Keratinocyte (primary cell): ENCODE data around the gene KDM1B. TPM values are rescaled to one million over a fixed set of nuclear protein-coding genes. Genes with fewer than 3 reads are reported as not detected.

Experiments used
- DNase-seq: peaks from one replicate; pipeline ENCODE4 v3.0.0-alpha.2; 2011; ENCODE audit warnings: low read depth, missing footprints, low spot score
- FAIRE-seq: peaks from 2 replicates; lab custom pipeline; 2011; peaks lifted over from hg19 to GRCh38; lab: Jason Lieb, UNC
- H2AFZ ChIP-seq: 2 replicates; pipeline ENCODE4 v1.6.0; 2012; ENCODE audit warnings: low read length, control low read depth, inconsistent platforms; ENCODE audit not compliant: control insufficient read depth
- H3K27ac ChIP-seq: 2 replicates; pipeline ENCODE4 v1.5.1; 2011; ENCODE audit warnings: low read length; ENCODE audit not compliant: control insufficient read depth, insufficient read depth
- H3K27me3 ChIP-seq: 3 replicates; pipeline ENCODE4 v1.6.0; 2011; ENCODE audit warnings: low read length; ENCODE audit not compliant: control insufficient read depth, insufficient read depth; ENCODE audit errors: extremely low read depth
- H3K36me3 ChIP-seq, 2 experiments: 2 replicates in 1 of 2; 3 replicates in 1 of 2; pipeline ENCODE4 v1.5.1; 2011; ENCODE audit warnings: low read length in 2 of 2, mild to moderate bottlenecking in 1 of 2; ENCODE audit not compliant: control insufficient read depth in 2 of 2, insufficient read depth in 2 of 2; ENCODE audit errors: extremely low read depth in 1 of 2
- H3K4me1 ChIP-seq: 3 replicates; pipeline ENCODE4 v1.5.1; 2011; ENCODE audit warnings: low read length; ENCODE audit not compliant: control insufficient read depth, insufficient read depth; ENCODE audit errors: extremely low read depth
- H3K4me2 ChIP-seq: 3 replicates; pipeline ENCODE4 v1.6.0; 2011; ENCODE audit warnings: low read depth, low read length; ENCODE audit not compliant: control insufficient read depth, insufficient read depth; ENCODE audit errors: extremely low read depth
- H3K4me3 ChIP-seq, 3 experiments: fragments of 200-600 bp in 1 of 3; sonication (generic) in 1 of 3; 2 replicates in 2 of 3; 3 replicates in 1 of 3; pipeline ENCODE4 v1.5.1; 2011 to 2016; ENCODE audit warnings: low read length in 3 of 3, mild to moderate bottlenecking in 3 of 3, control low read depth in 2 of 3, inconsistent platforms in 1 of 3, low read depth in 1 of 3, mixed read lengths in 1 of 3, mixed run types in 1 of 3, moderate library complexity in 1 of 3; ENCODE audit not compliant: control insufficient read depth in 2 of 3, insufficient read depth in 2 of 3; ENCODE audit errors: extremely low read depth in 1 of 3
- H3K79me2 ChIP-seq: 2 replicates; pipeline ENCODE4 v1.6.0; 2012; ENCODE audit warnings: low read length; ENCODE audit not compliant: control insufficient read depth, insufficient read depth
- H3K9ac ChIP-seq: 3 replicates; pipeline ENCODE4 v1.6.0; 2011; ENCODE audit warnings: low read length; ENCODE audit not compliant: control insufficient read depth, insufficient read depth; ENCODE audit errors: extremely low read depth
- H3K9me1 ChIP-seq: 3 replicates; pipeline ENCODE4 v1.6.0; 2011; ENCODE audit warnings: low read length; ENCODE audit not compliant: control insufficient read depth, insufficient read depth; ENCODE audit errors: extremely low read depth
- H3K9me3 ChIP-seq: 2 replicates; pipeline ENCODE4 v1.5.1; 2012; ENCODE audit warnings: low read depth, low read length; ENCODE audit not compliant: control insufficient read depth
- H4K20me1 ChIP-seq: 3 replicates; pipeline ENCODE4 v1.6.0; 2011; ENCODE audit warnings: low read length; ENCODE audit not compliant: control insufficient read depth, insufficient read depth; ENCODE audit errors: extremely low read depth
- EZH2 ChIP-seq: IDR thresholded peaks from one replicate; pipeline ENCODE4 v1.6.1; 2012; ENCODE audit warnings: inconsistent platforms, mild to moderate bottlenecking, low read length, moderate library complexity
- dilution Hi-C: fragments of 300-500 bp; cut with MboI; formaldehyde crosslinking; loops from one replicate; pipeline ENCODE4 v1.7.0; 2020; ENCODE audit warnings: low sequenced_read_pairs; ENCODE audit not compliant: extremely low pct_ligation_motif_present
- polyA plus RNA-seq, 5 experiments: library from polyadenylated mRNA; depleted of rRNA in 3 of 5; stranded (reverse) in 3 of 5; stranded (forward) in 1 of 5; unstranded in 1 of 5; fragments of >200 nt; gene quantifications; 1 replicate in 1 of 5; 2 replicates in 3 of 5; 3 replicates in 1 of 5; pipeline versions ENCODE4 v1.2.1 to v1.2.3, GENCODE V29; 2011 to 2012; ENCODE audit warnings: missing spikeins in 2 of 5, low read depth in 1 of 5, low replicate concordance in 1 of 5
- TF ChIP-seq, protein P1 (sequence below), 3 experiments: IDR thresholded peaks in 1 of 3; conservative IDR thresholded peaks in 1 of 3; optimal IDR thresholded peaks in 1 of 3; 2 replicates in 2 of 3; 3 replicates in 1 of 3; pipeline versions ENCODE3 to v1.5.1; 2011; ENCODE audit warnings: low read length in 3 of 3, mild to moderate bottlenecking in 3 of 3, moderate library complexity in 2 of 3, control low read depth in 1 of 3, inconsistent platforms in 1 of 3; ENCODE audit not compliant: insufficient read depth in 2 of 3; ENCODE audit errors: extremely low read depth in 1 of 3

Gene KDM1B
- polyA plus RNA-seq, 1 donor (not counting 4 experiments of a cell fraction or from before 2014, with no cell fraction given): 32.7 TPM

- no peak for FAIRE-seq
- no peak overlapping the region for H3K9ac ChIP-seq
- H3K4me3 ChIP-seq: no peak overlapping the region
- peaks cover 3 to 7% of the 10 kb centered on the region in 2 experiments for H3K36me3 ChIP-seq
- no peaks in the 10 kb centered on the region for H4K20me1 ChIP-seq
- H3K9me1 ChIP-seq: no peaks in the 10 kb centered on the region
- H2AFZ ChIP-seq: no peak overlapping the region
- H3K79me2 ChIP-seq: no peaks in the 10 kb centered on the region
- H3K27me3 ChIP-seq: no peaks in the 10 kb centered on the region
- TF ChIP-seq, protein P1, sequence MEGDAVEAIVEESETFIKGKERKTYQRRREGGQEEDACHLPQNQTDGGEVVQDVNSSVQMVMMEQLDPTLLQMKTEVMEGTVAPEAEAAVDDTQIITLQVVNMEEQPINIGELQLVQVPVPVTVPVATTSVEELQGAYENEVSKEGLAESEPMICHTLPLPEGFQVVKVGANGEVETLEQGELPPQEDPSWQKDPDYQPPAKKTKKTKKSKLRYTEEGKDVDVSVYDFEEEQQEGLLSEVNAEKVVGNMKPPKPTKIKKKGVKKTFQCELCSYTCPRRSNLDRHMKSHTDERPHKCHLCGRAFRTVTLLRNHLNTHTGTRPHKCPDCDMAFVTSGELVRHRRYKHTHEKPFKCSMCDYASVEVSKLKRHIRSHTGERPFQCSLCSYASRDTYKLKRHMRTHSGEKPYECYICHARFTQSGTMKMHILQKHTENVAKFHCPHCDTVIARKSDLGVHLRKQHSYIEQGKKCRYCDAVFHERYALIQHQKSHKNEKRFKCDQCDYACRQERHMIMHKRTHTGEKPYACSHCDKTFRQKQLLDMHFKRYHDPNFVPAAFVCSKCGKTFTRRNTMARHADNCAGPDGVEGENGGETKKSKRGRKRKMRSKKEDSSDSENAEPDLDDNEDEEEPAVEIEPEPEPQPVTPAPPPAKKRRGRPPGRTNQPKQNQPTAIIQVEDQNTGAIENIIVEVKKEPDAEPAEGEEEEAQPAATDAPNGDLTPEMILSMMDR (optimal IDR thresholded peaks at IDR 0.05 in 1 of 3, IDR thresholded peaks at IDR 0.05 in 1 of 3, conservative IDR thresholded peaks at IDR 0.05 in 1 of 3; ENCODE audit: extremely low read depth in 1 of 3, insufficient read depth in 2 of 3, low read length in 3 of 3): no peak
- TF ChIP-seq EZH2: no peak
- dilution Hi-C loops: no loop called here
- no peaks in the 10 kb centered on the region for H3K9me3 ChIP-seq
- no peak for DNase-seq
- H3K4me2 ChIP-seq: no peak overlapping the region
- peak overlapping the region; percentile 25 for H3K27ac ChIP-seq
- H3K4me1 ChIP-seq: peaks cover 8% of the 10 kb centered on the region
Observed at GRCh38 chr6:18160911-18161310, 5.7 kb downstream of the KDM1B start.

GRCh38 chr6:18161431-18161830 is 6.2 kb downstream of the KDM1B start:
- dilution Hi-C loops: no loop called here
- H3K4me1 ChIP-seq: peaks cover 4% of the 10 kb centered on the region
- H3K9ac ChIP-seq: no peak overlapping the region
- no peaks in the 10 kb centered on the region for H3K9me3 ChIP-seq
- no peak overlapping the region for H3K4me2 ChIP-seq
- no peaks in the 10 kb centered on the region for H3K79me2 ChIP-seq
- H3K27me3 ChIP-seq: no peaks in the 10 kb centered on the region
- H3K36me3 ChIP-seq: peaks cover 3 to 11% of the 10 kb centered on the region in 2 experiments
- H3K9me1 ChIP-seq: no peaks in the 10 kb centered on the region
- peak overlapping the region; percentile 25 for H3K27ac ChIP-seq
- H3K4me3 ChIP-seq: no peak overlapping the region
- FAIRE-seq (no peak), DNase-seq (no peak)
- TF ChIP-seq, protein P1 (optimal IDR thresholded peaks at IDR 0.05 in 1 of 3, IDR thresholded peaks at IDR 0.05 in 1 of 3, conservative IDR thresholded peaks at IDR 0.05 in 1 of 3; ENCODE audit: extremely low read depth in 1 of 3, insufficient read depth in 2 of 3, low read length in 3 of 3): no peak
- TF ChIP-seq EZH2: no peak
- no peaks in the 10 kb centered on the region for H4K20me1 ChIP-seq
- H2AFZ ChIP-seq: no peak overlapping the region
